HG02870 (cell line): ENCODE measurements around the gene ZNF644.

Source experiments
- ATAC-seq: cut with Tn5 transposase; IDR thresholded peaks from one replicate; pipeline ENCODE4 v1.9.1; 2021; ENCODE audit warnings: mild to moderate bottlenecking, moderate library complexity; ENCODE audit not compliant: unreplicated experiment

Gene ZNF644

GRCh38 chr1:91022518-91022929 lies 689 bp upstream of the ZNF644 start:
- ATAC-seq = no peak

GRCh38 chr1:91020967-91021685 lies 709 bp downstream of the ZNF644 start:
- ATAC-seq = peak; percentile 43

- no peak for ATAC-seq
These were observed 1.3 kb downstream of the ZNF644 start for GRCh38 chr1:91020486-91020885.

GRCh38 chr1:91018006-91018405 lies 3.8 kb downstream of the ZNF644 start:
- no peak for ATAC-seq

GRCh38 chr1:91015794-91016550 lies 5.9 kb downstream of the ZNF644 start:
- no peak for ATAC-seq

GRCh38 chr1:91015358-91015780 lies 6.5 kb downstream of the ZNF644 start:
- ATAC-seq = no peak

GRCh38 chr1:91014475-91014874 lies 7.4 kb downstream of the ZNF644 start:
- ATAC-seq = no peak

GRCh38 chr1:91013302-91013701 lies 8.5 kb downstream of the ZNF644 start:
- ATAC-seq = no peak

GRCh38 chr1:91012196-91012595 lies 9.6 kb downstream of the ZNF644 start:
- ATAC-seq = no peak

- ATAC-seq = no peak
These were observed 10.1 kb downstream of the ZNF644 start for GRCh38 chr1:91011726-91012125.

- no peak for ATAC-seq
These were observed 14.0 kb downstream of the ZNF644 start for GRCh38 chr1:91007827-91008226.

GRCh38 chr1:91007092-91007491 lies 14.7 kb downstream of the ZNF644 start:
- no peak for ATAC-seq

GRCh38 chr1:91006113-91006908 lies 15.5 kb downstream of the ZNF644 start:
- no peak for ATAC-seq

GRCh38 chr1:91005285-91005684 lies 16.6 kb downstream of the ZNF644 start:
- no peak for ATAC-seq

- no peak for ATAC-seq
These were observed 17.7 kb downstream of the ZNF644 start for GRCh38 chr1:91004145-91004544.

- no peak for ATAC-seq
These were observed 25.0 kb downstream of the ZNF644 start for GRCh38 chr1:90996742-90997413.

GRCh38 chr1:90995311-90995894 lies 26.4 kb downstream of the ZNF644 start:
- no peak for ATAC-seq

- no peak for ATAC-seq
These were observed 27.4 kb downstream of the ZNF644 start for GRCh38 chr1:90994461-90994860.

- no peak for ATAC-seq
These were observed 28.6 kb downstream of the ZNF644 start for GRCh38 chr1:90993245-90993644.

- no peak for ATAC-seq
These were observed 31.1 kb downstream of the ZNF644 start for GRCh38 chr1:90990779-90991178.

- ATAC-seq = peak; percentile 61
These were observed 31.8 kb downstream of the ZNF644 start for GRCh38 chr1:90989990-90990389.
